RWPE2 (cell line): Measurements from ENCODE around the gene GC.
"Not testable (repeated sequence)": the region's sequence is repeated elsewhere in the genome, so short reads cannot be mapped to it uniquely, and the experiment has no call there.

Experiments
- ATAC-seq: fragments of 200-7000 bp; cut with Tn5 transposase; 3 replicates; pipeline ENCODE4 v1.9.1; 2021; ENCODE audit warnings: low read depth
- DNase-seq: peaks from one replicate; pipeline ENCODE4 v3.0.0-alpha.2; 2020; ENCODE audit warnings: low spot score
- H3K27ac ChIP-seq: fragments of 450-650 bp; 2 replicates; pipeline ENCODE4 v1.5.1; 2017; ENCODE audit warnings: mild to moderate bottlenecking; ENCODE audit not compliant: poor library complexity, severe bottlenecking
- H3K27me3 ChIP-seq: fragments of 250-450 bp; sonication (Bioruptor Pico); 2 replicates; pipeline ENCODE4 v1.5.1; 2021; ENCODE audit warnings: mild to moderate bottlenecking, moderate library complexity; ENCODE audit not compliant: insufficient read depth, poor library complexity, severe bottlenecking
- H3K36me3 ChIP-seq: fragments of 250-450 bp; sonication (Bioruptor Pico); 2 replicates; pipeline ENCODE4 v1.5.1; 2020; ENCODE audit warnings: low read depth, mild to moderate bottlenecking, moderate library complexity
- H3K4me1 ChIP-seq: fragments of 250-450 bp; sonication (Bioruptor Pico); 2 replicates; pipeline ENCODE4 v1.5.1; 2021; ENCODE audit warnings: mild to moderate bottlenecking, moderate library complexity; ENCODE audit not compliant: insufficient read depth, poor library complexity, severe bottlenecking
- H3K4me3 ChIP-seq: fragments of 250-450 bp; sonication (Bioruptor Pico); 2 replicates; pipeline ENCODE4 v1.5.1; 2021; ENCODE audit warnings: mild to moderate bottlenecking, moderate library complexity; ENCODE audit not compliant: severe bottlenecking
- H3K9me3 ChIP-seq: fragments of 250-450 bp; sonication (Bioruptor Pico); 2 replicates; pipeline ENCODE4 v1.5.1; 2021; ENCODE audit warnings: mild to moderate bottlenecking, moderate library complexity; ENCODE audit not compliant: severe bottlenecking
- CTCF ChIP-seq: fragments of 450-650 bp; IDR thresholded peaks from one replicate; pipeline ENCODE4 v1.5.1; 2017; ENCODE audit warnings: mild to moderate bottlenecking, moderate library complexity; ENCODE audit not compliant: poor library complexity, severe bottlenecking

The GC gene

GRCh38 chr4:71827826-71828225, 43.9 kb upstream of the GC start:
- Histone ChIP-seq H3K36me3 (no peaks in the 10 kb centered on the region), H3K27ac (no peak overlapping the region), H3K4me3 (no peak overlapping the region), H3K4me1 (no peaks in the 10 kb centered on the region), H3K9me3 (no peaks in the 10 kb centered on the region), H3K27me3 (no peaks in the 10 kb centered on the region)
- no peak for TF ChIP-seq CTCF
- ATAC-seq (no peak), DNase-seq (no peak)

- Histone ChIP-seq H3K27ac (no peak overlapping the region), H3K9me3 (no peaks in the 10 kb centered on the region), H3K4me3 (no peak overlapping the region), H3K36me3 (no peaks in the 10 kb centered on the region), H3K27me3 (no peaks in the 10 kb centered on the region), H3K4me1 (no peaks in the 10 kb centered on the region)
- ATAC-seq (no peak), DNase-seq (no peak)
- TF ChIP-seq CTCF = no peak
These were observed 32.9 kb upstream of the GC start for GRCh38 chr4:71816676-71817303.

- no peak for ATAC-seq
- TF ChIP-seq CTCF = no peak
These were observed 30.6 kb upstream of the GC start for GRCh38 chr4:71814433-71814832.

GRCh38 chr4:71809805-71810204, 25.9 kb upstream of the GC start:
- H3K27ac ChIP-seq, H3K4me1 ChIP-seq, H3K36me3 ChIP-seq, H3K9me3 ChIP-seq, H3K27me3 ChIP-seq, DNase-seq, ATAC-seq, H3K4me3 ChIP-seq: not testable (repeated sequence)

More at GRCh38 chr4:71814433-71814832, 30.6 kb upstream of the GC start:
- Histone ChIP-seq H3K4me1 (no peaks in the 10 kb centered on the region), H3K9me3 (no peaks in the 10 kb centered on the region), H3K27ac (no peak overlapping the region), H3K4me3 (no peak overlapping the region), H3K27me3 (no peaks in the 10 kb centered on the region), H3K36me3 (no peaks in the 10 kb centered on the region)
- no peak for DNase-seq

- no peak for ATAC-seq
- H3K27ac ChIP-seq = no peak overlapping the region
- DNase-seq = no peak
These were observed 23.6 kb upstream of the GC start for GRCh38 chr4:71807469-71807868.

GRCh38 chr4:71805230-71805629, 21.4 kb upstream of the GC start:
- not testable (repeated sequence) for H3K27ac ChIP-seq, H3K4me3 ChIP-seq, H3K9me3 ChIP-seq, H3K27me3 ChIP-seq, H3K4me1 ChIP-seq, DNase-seq, ATAC-seq, H3K36me3 ChIP-seq

More at GRCh38 chr4:71807469-71807868, 23.6 kb upstream of the GC start:
- H3K4me3 ChIP-seq = no peak overlapping the region
- H3K27me3 ChIP-seq = peaks cover 4% of the 10 kb centered on the region
- H3K4me1 ChIP-seq = no peaks in the 10 kb centered on the region
- no peaks in the 10 kb centered on the region for H3K9me3 ChIP-seq
- TF ChIP-seq CTCF = no peak
- no peaks in the 10 kb centered on the region for H3K36me3 ChIP-seq

- not testable (repeated sequence) for H3K4me3 ChIP-seq, H3K9me3 ChIP-seq, H3K4me1 ChIP-seq, H3K27me3 ChIP-seq, DNase-seq, H3K27ac ChIP-seq, H3K36me3 ChIP-seq, ATAC-seq
These were observed 20.3 kb upstream of the GC start for GRCh38 chr4:71804017-71804697.
